ENCODE data around the gene ST6GALNAC6.

GRCh38 chr9:127880143-127880542 lies 19.3 kb downstream of the ST6GALNAC6 start:
- TF ChIP-seq JUND (IDR thresholded peaks at IDR 0.05): no peak
- TF ChIP-seq POLR2A (IDR thresholded peaks at IDR 0.05; ENCODE audit: borderline replicate concordance, extremely low read depth, insufficient read depth, insufficient read length): no peak
- TF ChIP-seq POLR2AphosphoS5 (IDR thresholded peaks at IDR 0.05; ENCODE audit: low read depth, low read length): no peak
